Non-pigmented ciliary epithelial cell (primary cell): Measurements from ENCODE around the gene TRIM16.
A peak's percentile ranks its signal among the peaks of the same experiment; 100 is the strongest.
"Not testable (repeated sequence)": the region's sequence is repeated elsewhere in the genome, so short reads cannot be mapped to it uniquely, and the experiment has no call there.

Source experiments
- DNase-seq: peaks from one replicate; pipeline ENCODE4 v3.0.0-alpha.2; 2010; ENCODE audit warnings: low read depth

The TRIM16 gene

DNA sequence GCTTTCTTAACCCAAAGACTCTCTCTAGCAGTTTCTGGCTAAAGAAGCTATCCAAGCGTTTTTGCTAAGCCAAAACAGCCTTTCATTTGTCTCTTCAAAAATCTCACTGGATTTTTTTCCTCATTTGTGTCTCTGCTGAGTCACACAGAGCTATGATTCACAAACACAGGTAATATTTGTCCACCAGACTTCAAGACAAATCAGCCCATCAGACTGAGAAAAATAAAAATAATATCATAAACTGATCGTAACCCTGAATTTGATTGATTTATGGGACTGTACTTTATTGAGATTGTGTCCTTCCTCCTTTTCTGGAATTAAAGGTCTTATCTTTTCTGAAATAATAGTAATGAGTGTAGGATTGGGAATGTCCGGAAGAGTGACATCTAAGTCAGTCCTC lies 25.8 kb downstream of the TRIM16 start:
- DNase-seq: no peak

DNA sequence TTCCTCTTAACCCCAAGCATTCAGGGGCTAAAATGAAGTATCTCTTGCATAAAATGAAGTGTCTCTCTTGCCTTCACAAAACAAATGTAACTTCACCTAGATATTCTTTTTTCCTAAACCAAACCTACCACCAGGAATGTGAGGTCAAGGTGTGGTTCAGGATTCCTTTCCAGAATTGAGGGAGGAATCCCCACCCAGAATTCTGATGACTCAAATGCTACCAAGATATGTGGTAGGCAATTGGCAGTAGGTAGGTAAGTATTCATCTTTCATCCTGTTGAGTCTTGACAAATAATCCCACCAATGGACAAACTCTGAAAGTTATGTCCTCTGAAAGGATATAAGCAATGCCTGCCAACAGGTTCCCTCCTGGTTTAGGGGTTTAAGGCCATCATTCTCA lies 26.2 kb downstream of the TRIM16 start:
- no peak for DNase-seq

DNA sequence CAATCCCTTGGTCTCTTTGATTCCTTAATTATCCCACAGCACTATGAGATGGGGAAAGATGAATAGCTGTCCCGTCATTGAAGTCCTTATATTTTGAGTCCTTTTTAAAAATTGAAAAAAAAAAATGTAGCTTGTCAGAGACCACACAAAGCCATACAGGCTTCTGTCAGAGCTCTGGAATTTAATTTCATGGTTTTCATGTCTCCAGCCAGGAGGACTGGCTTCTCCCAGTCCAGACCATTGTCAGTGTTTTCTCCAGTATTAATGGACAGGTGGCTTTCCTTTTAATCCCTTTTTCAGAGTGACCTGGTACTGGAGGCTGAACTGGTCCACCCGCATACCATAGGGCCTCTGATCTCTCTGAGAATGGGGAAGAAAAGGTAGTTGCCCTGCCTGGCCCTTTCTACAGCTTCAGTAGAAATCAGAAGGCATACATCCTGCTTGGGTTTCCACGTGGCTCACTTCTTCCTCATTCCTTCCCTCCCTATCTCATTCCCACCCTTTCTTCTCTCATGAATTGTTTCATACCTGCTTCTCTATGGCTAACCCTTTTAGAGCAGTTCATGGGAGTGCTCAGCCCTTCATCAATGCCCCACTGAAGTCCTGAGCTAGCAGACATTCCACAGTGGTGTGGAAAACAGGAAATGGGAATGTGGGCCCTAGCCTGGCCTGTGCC lies 29.1 kb downstream of the TRIM16 start:
- no peak for DNase-seq

DNA sequence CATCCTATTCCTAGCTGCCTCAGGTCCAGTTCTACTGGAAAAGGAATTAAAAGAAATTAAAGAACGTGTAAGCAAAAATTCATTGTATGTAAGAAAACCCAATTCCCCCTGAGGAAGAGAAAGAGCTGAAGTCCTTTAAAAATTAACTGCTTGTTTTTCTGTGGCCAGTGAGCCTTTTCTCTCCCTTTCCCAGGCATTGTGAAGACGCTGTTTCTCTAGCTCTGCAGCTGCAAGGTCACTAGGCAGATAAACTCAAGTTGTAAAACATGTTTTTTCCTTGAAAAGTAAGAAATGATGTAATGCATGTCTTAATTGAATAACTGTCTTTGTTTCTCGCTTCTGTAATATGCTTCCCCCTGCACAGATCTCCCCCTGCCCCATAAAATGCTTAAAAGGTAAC lies 29.7 kb downstream of the TRIM16 start:
- not testable (repeated sequence) for DNase-seq

DNA sequence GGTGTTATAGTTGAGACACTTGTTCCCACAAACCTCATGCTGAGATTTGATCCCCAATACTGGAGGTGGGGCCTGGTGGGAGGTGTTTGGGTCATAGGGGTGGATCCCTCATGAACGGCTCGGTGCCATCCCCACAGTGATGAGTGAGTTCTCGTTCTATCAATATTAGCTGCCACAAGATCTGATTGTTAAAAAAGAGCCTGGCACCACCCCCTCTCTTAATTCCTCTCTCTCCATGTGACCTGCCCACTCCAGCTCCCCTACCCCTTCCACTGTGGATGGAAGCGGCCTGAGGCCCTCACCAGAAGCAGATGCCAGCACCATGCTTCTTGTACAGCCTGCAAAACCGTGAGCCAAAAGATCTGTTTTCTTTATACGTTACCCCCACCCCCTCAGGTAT lies 31.2 kb downstream of the TRIM16 start:
- no peak for DNase-seq

DNA sequence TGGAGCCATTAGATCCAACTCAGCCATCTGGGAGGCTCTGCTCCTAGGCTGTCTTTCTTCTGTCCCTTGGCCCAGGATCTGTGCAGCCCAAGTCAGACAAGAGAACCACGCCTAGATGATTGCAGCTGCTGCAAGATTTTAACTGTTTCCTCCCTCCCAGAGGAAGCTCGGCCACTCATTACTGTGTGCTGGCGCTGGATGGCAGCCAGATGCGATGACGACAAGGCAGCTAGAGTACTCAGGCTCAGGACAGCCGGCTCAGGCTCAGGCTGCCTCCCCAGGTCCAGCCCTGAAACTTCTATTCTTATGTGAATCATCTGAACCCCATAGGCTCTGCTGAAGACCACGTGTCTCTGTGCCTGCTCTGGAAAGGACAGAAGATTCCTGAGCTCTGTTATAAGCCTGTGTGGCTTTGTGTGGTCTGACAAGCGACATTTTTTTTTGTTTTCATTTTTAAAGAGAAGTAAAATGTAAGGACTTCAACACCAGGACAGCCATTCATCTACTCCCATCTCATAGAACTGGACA lies 32.5 kb downstream of the TRIM16 start:
- peak; percentile 96 for DNase-seq

DNA sequence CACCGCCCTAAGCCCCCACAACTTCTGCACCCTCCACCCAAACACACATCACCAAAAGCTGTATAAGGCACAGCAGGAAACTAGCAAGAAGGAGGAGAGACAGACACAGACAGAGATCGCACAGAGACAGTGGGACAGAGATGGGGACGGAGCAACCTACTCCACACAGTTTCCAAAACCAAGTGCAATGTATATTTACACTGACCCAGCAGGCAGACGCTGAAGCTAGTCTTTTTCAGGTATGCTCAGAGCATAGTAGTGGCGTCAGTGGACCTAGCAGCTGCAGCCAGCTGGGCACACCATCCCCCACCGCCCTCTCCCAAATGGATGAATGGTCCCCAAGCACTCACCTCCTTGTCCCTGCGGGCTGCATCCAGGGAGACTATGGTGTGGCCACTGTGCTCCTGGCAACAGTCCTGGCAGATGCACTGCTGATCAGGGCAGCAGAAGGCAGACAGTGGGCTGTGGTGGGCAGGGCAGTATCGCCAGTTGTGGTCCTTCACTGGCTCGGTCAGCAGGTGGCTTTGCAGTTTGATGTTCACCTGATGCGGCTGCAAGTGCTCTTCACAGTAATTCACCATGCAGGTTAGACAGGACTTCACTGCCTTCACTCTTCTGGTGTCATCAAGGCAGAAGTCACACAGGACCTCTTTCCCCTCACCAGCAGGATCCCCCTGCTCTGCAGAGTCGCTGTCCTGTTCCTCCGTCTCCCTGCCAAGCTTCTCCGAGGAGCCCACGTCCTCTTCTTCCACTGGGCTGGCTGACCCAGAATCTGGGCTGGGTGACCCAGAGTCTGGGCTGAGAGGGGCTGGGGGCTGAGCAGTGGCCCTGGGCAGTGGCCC lies 33.1 kb downstream of the TRIM16 start:
- no peak for DNase-seq

DNA sequence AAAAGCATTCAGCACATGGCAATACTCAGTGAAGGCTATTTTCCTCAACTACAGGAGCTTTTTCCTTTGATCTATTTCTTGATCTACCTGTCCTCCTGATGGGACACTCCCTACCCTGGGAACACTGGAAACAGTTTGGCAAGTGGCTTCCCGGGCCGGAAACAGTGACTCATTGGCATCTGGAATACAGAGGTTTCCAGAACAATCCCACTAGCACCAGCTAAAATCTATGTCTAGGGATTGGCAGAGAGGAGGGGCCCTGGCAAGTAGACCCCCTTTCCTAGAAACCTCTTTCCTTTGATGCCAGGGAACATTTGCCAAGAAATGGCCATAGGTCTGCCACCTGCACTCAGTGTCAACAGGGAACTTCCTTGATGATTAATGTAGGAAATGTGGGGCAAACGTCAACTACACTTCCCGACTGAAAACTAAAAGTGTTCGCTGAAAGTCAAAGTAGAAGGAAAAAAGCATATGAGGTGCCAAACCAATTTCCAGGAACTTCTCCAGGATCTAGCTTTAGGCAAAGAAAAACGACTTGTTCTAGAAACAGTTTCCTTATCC lies 34.2 kb downstream of the TRIM16 start:
- no peak for DNase-seq

DNA sequence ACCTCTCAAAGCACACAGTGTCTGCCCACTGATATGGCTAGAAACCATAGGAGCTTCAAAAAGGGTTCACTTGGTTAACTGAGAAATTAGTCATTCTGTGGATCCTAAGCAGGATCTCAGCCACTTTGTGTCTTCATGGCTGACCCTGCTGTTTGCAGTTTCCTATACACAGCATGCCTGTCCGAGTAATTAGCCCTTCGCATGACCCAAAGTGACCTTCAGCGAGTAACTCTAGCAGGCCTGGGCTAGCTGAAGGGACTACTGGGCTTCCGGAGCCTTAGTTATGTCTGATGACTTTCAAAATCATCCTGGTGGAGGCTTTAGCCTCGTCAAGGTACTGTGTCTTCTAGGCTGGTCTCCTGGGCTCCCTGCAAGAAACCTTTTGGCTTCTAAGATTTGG lies 35.7 kb downstream of the TRIM16 start:
- no peak for DNase-seq

DNA sequence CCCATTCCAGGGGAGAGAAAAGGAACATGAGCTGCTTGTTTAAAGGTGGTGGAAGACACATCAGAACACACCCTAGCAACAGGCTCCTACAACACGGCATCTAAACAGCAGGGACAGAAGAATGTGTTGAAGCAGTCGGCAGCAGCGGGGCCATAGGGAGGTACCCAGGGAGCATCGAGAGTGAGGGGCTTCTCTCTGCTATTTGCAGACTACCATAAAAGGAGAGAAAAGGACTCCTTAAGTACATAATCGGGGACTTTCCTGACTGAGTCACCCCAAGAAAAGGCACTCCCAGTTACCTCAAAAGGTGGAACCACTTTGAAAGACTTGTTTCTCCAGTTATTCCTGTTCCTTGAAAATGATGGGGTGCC lies 38.2 kb downstream of the TRIM16 start:
- not testable (repeated sequence) for DNase-seq

DNA sequence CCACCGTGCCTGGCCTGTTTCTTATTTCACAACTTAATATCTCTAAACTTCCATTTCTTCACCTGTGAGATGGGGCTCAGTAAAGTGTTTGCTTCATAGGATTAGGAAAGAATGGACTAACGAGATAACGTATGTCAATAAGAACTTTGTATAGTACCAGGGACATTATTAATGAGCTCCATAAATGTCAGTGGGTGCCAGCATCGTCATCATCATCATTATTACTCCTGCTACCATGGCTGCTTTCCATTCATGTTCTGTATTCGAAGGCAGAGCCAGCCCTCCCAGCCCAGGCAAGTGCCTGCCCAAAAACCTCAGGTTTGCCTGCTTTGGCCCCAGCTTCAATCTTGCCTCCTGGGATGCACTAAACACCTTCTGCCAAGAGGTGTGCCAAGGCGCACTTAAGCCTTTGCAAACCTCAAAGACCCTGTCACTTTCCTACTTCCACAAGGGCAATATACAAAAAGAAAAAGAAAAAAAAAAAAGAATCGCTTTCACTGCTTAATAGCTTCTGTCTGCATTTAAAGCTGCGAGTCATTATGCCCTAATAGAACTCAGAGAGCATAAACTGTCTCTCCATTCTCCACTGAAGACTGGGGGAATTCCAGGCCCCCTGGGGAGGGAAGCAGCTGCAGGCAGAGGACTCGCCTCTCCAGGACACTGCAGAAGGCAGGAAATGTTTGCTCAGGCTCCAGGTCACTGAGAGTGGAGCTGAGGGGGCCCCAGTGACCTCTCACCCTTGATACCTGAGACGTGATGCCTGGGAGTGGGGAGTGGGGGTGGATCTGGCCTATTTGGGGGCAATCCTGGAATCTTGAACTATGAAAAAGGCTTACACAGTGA lies 38.8 kb downstream of the TRIM16 start:
- not testable (repeated sequence) for DNase-seq

DNA sequence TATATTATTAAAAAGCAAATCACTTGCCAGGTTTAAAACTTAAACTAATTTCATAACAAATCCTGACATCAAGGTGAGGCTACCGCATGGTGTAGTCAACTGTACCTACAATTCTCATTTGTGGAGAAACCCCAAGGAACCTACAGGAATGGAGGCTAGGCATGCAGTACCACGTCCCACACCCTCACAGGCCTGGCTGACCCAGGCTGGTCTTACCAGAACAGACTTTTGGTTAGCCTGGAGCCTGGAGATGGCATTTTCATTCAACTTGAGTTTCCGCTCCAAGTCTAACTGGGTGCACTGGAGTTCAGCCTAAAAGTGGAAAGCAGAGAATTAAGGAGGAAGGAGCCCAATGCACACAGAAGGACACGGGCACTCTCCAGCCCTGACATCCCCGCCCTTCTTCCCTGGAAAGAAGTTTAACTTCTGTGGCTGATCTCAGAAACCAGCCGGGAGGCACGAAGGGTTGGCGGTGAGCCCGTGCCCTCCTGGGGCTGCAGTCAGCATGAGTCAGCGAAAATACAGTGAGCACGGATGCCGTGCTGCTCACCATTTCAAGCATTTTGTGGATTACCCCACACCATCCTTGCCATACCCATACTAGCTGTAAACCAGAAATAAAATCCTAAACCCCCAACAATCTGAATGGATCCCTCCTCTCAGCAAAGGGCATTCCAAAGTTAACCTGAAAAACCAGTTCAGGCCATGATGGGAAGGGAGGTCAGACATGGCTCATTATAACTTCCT lies 41.4 kb downstream of the TRIM16 start:
- not testable (repeated sequence) for DNase-seq

DNA sequence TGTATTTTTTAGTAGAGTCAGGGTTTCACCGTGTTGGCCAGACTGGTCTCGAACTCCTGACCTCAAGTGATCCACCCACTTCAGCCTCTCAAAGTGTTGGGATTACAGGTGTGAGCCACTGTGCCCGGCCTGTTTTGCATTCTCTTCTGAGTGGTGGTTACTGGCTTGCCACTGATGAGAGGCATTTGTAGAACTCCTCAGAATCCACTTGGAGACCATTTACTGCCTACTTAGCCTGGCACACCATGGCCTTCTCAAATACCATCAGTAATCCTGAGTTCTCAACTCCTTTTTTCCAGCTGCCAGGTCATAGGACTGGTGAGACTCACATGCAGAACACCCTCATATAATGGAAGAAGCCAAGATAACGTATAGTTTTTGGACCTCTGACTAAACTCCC lies 42.1 kb downstream of the TRIM16 start:
- DNase-seq: not testable (repeated sequence)

DNA sequence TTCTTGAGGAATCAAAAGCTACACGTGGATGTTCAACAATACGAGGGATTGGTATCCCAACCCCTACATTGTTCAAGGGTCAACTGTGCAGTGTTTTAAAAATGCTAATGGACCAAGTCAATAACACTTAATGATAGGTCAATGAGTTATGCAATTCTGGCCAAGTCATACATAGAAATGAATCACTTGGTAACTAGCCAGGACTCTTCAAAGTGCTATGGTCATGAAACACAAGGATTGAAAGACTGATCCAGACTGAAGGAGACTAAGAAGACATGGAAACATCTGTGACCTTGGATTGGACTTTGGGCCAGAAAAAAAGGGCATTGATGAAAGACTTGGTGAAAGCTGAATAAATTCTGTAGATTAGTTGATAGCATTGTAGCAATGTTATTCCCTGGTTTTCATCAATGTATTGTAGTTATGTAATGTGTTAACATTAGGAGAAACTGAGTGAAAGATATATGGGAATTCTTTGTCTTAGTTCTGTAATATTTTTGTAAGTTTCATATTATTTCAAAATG lies 53.1 kb downstream of the TRIM16 start:
- not testable (repeated sequence) for DNase-seq

DNA sequence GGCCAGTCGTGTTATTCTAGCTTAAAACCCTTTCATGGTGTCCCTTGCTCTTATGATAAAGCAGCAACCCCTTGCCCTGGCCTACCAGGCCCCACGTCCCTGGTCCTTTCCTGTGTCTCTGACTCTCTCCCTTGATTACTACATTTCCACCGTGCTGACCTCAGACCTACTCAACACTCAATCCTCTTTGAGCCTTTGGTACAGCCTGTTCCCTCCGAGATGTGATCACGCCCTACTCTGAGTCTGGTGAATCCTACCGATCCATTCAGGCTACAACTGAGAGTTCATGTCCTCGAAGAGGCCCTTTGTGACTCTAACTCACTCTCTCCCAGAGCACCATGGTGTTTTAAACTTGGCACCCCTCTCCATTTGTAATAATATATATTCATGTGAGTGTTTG lies 54.1 kb downstream of the TRIM16 start:
- not testable (repeated sequence) for DNase-seq

DNA sequence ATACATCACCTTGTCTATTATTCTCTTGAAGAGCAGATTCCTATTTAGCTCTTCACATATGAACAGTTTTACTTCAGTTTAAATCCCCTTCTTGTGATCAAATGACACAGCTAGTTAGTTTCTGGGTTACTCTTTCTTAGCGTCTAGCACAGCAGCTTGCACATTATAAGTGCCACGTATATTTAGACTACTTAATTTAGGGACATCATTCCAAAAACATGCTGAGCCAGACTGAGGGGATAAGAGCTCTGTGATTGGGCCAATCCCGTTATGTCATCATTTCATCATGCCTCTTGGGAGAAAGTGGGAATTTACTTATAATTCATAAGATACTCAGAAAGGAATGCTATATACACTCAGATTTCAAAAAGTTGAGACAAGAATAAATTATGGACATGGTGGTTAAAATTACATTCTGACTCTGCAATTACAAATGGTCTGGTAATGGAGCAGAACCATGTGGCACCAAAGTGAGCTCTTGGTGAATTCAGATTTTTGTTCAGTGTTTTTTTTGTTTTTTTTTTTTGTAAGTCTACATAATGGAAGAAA lies 60.4 kb downstream of the TRIM16 start:
- not testable (repeated sequence) for DNase-seq

DNA sequence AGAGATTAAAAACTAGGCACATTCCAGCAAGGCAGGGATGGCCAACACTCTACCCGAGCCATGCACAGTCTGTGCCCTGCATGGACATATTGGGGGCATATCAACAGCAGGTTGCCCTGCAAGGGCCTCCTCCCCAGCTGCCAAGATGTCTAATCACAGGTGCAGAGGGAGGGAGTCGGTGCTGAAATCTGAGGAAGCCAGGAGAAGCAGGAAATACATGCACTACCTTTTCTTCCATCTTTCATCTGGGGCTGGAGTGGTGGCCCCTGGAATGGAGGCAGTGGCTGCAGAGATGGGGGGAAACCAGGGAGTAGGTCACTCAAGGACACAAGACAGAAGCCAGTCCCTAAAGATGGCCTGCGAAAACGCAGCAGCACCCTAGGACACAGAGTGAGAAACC lies 60.9 kb downstream of the TRIM16 start:
- not testable (repeated sequence) for DNase-seq

DNA sequence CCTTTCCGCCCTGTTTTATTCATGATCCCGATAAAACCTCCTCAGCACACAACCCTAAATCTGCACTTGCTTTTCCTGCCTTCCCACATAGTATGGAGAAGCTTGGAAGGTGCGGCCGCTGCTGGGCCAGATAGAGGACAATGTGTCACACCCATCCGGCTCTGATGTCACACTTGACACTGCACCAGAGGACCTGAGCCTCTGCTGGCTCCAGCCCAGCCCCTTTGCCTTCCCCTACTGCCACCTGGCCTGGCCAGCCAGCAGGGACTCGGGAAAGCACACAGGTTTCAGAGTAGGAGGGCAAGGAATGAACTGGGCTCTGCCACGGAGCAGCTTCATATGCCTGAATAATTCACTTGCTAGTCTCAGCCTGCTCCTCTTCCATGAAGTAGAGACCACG lies 62.0 kb downstream of the TRIM16 start:
- DNase-seq: not testable (repeated sequence)

DNA sequence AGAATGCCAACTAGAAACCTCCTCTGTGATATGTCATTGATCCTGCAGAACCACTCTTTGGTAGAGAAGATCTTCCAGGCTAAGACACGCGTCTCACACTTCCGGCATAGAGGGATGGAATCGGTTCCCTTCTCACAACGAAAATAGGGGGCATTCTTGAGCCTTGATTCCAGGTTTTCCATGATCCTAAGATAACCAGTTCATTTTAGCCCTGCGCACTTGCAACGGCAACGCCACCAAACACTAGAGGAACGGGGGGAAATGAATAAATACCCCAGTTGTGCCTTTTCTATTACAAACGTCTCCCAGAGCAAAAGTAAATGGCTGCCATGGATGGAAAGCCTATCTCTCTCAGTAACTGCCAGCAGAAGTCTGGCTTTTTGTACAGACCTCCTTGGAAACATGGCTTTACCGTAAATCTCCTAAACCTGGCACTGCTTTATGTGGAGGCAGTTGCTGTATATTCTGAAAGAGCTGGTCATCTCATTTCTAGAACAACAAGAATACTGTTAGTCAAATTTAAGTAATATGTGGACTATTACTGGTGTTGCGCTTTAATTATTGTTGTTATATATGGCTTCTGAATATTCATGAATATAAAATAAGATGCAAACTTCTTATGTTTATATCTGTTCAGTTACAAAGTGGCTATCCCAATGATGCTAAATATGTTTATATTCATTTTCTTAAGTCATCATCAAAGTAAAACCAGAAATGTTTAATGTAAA lies 64.6 kb downstream of the TRIM16 start, which contains the start of gene FBXW10B:
Gene FBXW10B, minus strand, starts transcription at position 374 of the 728 bp plus-strand sequence. Its CDS starts 192 bp downstream, at position 182.
- DNase-seq: not testable (repeated sequence)

DNA sequence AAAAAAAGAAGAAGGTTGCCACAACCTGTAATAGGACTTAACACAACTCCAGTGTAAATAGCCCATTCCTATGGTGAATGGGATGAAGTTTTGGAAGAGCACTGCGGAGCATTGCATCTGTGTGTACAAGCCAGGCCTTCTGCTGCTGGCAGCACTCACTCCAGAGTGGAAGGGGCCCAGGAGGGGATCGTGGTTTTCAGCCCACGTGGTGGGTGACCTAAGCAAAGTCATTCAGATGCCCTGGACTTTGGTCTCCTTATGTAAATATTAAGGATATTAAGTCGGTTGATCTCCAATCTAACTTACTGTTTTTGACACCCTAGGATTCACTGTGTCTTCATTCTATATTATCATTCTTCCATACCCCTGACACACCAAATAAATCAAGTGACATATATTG lies 67.3 kb downstream of the TRIM16 start:
- DNase-seq: not testable (repeated sequence)
